K562 (cell line): ENCODE results near the gene ABHD4.

Experiments used
- CTCF ChIP-seq, 3 experiments: IDR thresholded peaks in 2 of 3; conservative IDR thresholded peaks in 1 of 3; 2 replicates each; pipeline ENCODE4 v1.5.1; 2011 to 2012; ENCODE audit warnings: low read length in 3 of 3, mild to moderate bottlenecking in 3 of 3, control low read depth in 2 of 3, improper control_type of control experiment in 1 of 3, inconsistent platforms in 1 of 3, low read depth in 1 of 3, mixed read lengths in 1 of 3, moderate library complexity in 1 of 3; ENCODE audit not compliant: insufficient read depth in 2 of 3
- DDX20 ChIP-seq: fragments of 450-650 bp; IDR thresholded peaks from 2 replicates; pipeline ENCODE4 v1.6.1; 2016; ENCODE audit warnings: missing genetic modification characterization, low read depth, mild to moderate bottlenecking, missing compliant biosample characterization, moderate library complexity
- EZH2 ChIP-seq: IDR thresholded peaks from 2 replicates; pipeline ENCODE4 v1.6.1; 2012; ENCODE audit warnings: low read depth, mild to moderate bottlenecking, inconsistent platforms, low read length, borderline replicate concordance
- POLR2A ChIP-seq: fragments of 450-650 bp; conservative IDR thresholded peaks from 2 replicates; pipeline ENCODE4 v1.6.1; 2016
- ZNF165 ChIP-seq: fragments of 250-450 bp; sonication (Bioruptor Pico); IDR thresholded peaks from 2 replicates; pipeline ENCODE4 v1.4.0; 2020; ENCODE audit warnings: borderline replicate concordance
- TF ChIP-seq, protein P1 (sequence below): sonication (generic); formaldehyde crosslinking; IDR thresholded peaks from 2 replicates; pipeline ENCODE4 v1.9.0; 2022; ENCODE audit warnings: mild to moderate bottlenecking, missing genetic modification reagents

GRCh38 chr14:22644305-22644635, 46.2 kb downstream of the ABHD4 start, which contains the start of gene OR6J1:
- TF ChIP-seq DDX20 (tag) (no peak), POLR2A (no peak), CTCF (IDR thresholded peaks at IDR 0.05 in 2 of 3, conservative IDR thresholded peaks at IDR 0.05 in 1 of 3; ENCODE audit: insufficient read depth in 2 of 3, low read depth in 1 of 3, low read length in 3 of 3) (no peak), ZNF165 (CRISPR knock-in tag) (no peak), EZH2 (no peak)
- TF ChIP-seq, protein P1, sequence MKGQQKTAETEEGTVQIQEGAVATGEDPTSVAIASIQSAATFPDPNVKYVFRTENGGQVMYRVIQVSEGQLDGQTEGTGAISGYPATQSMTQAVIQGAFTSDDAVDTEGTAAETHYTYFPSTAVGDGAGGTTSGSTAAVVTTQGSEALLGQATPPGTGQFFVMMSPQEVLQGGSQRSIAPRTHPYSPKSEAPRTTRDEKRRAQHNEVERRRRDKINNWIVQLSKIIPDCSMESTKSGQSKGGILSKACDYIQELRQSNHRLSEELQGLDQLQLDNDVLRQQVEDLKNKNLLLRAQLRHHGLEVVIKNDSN (CRISPR knock-in tag) = no peak
